Islet of Langerhans (tissue), 1 donor: ENCODE measurements around the gene PRKAR1A.
"Not testable (repeated sequence)": the region's sequence is repeated elsewhere in the genome, so short reads cannot be mapped to it uniquely, and the experiment has no call there.

Experiments used
- FAIRE-seq: peaks from one replicate; lab custom pipeline; 2011; peaks lifted over from hg19 to GRCh38; lab: Jason Lieb, UNC

The PRKAR1A gene

DNA sequence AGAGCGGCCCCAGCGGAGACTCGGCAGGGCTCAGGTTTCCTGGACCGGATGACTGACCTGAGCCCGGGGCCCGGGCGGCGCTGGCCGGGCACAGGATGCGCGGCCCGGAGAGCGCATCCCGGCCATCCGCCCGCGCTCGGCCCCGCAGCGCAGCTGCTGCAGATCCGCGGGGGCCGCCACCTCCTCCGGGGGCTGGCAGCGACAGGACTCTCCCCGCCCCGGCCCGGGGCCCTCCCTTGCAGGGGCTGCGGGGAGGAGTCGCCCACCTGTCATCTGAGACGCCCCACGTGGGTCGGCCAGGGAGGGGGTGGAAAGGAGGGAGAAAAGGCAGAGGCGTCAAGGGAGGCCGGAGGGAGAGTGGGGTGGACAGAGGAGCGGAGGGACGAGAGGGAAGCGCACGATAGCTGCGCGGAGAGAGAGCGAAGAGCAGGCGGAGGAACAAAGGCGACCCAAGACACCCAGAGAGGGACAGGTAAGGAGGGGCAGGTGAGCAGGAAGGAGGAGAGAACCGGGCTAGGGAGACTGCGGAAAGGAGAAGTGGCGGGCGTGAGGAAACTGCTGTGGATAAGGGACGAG, 471 bp upstream of the PRKAR1A start:
- FAIRE-seq: no peak

DNA sequence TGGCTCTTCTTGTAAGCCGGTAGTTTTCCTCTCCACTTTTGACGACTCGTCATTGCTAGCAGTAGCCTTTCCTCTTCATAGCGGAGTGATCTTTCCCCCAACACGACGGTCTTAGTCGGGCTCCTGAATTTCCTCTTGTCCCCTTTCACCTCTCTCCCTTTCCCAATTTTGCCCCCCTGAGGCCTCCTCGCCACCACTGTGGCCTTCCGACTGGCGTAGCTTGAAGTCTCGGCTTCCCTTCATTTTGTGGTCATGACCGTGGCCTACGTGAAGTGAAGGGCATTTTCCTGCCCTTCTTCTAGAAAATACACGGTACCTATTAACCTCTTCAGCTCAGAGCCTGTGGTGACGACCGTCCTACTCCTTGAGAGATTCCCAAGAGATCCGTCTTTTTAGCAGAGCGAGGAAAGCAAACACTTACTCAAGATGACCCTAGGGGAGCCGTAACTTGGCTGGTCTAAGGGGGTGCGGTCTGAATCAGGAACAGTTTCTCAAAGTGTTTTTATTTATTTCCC, 787 bp downstream of the PRKAR1A start:
- no peak for FAIRE-seq

DNA sequence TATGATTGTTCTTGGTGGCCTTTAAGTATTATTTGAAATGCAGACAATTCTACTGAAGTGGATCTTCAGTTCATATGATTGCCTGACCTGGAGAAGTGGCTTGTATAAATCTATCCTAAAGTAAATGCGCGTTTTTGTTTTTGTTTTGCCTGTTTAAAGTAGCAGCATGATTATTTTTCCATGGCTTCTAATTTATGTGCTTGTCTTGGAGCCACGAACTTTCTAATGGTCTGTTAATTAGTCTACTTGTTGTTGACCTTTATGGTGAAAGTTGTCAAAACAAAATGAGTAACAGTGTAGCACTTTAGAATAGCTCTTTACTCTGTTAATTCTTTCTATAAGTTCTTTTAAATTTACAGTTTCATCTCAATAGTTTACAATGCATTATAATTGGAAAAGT, 1.7 kb downstream of the PRKAR1A start:
- FAIRE-seq: no peak

DNA sequence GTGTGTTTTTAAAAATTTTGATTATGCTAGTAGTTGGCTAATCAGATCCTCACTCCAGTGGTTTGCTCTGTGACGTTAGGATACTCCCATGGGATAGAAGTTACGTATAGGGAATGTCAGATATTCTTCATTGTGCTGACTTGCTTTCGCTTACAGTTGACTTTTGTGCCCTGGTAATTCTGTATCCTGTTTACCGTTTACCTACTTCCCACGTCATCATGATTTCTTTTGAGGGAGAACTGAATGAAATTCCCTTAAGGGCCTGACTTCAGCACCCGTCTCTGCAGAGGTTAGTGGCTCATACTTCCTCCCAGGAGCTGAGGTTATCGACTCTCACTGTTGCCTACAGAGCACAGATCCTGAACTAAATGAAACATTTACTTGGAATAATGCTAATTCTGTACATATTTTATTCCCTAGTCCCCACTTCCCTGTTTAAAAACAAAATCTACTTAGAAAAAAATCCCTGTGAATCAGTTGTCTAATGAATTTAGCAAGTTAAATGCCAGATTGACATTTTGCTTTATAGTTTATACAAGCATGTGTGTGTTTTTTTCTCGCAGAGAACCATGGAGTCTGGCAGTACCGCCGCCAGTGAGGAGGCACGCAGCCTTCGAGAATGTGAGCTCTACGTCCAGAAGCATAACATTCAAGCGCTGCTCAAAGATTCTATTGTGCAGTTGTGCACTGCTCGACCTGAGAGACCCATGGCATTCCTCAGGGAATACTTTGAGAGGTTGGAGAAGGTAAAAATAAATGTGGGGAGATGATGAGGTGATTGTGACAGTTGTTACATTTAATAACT, 2.8 kb downstream of the PRKAR1A start:
- no peak for FAIRE-seq

DNA sequence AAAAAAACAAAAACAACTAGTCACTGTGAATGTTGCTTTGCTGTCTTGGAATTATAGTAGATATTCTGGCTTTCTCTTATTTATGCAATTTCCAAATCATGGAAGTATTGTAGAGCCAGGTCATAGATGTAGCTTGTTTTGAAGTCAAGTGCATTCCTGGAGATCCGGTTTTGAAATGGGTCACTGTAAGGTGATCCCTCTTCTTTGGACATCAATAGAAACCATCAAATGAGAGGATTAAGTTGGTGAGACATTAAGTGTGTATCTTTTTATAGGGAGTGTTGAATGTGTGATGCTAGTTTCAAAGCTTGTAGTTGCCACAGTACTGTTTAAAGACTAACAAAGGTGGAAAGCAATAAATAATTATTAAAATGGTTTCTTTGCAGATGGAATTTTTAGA, 4.5 kb downstream of the PRKAR1A start:
- no peak for FAIRE-seq

DNA sequence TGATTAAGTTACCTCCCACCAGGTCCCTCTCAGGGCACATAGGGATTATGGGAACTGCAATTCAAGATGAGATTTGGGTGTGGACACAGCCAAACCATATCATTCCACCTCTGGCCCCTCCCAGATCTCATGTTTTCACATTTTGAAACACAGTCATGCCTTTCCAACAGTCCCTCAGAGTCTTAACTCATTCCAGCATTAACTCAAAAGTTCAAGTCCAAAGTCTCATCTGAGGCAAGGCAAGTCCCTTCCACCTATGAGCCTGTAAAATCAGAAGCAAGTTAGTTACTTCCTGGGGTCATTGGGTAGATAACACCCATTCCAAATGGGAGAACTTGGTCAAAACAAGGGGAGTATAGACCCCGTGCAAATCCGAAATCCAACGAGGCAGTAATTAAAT, 5.4 kb downstream of the PRKAR1A start:
- not testable (repeated sequence) for FAIRE-seq

DNA sequence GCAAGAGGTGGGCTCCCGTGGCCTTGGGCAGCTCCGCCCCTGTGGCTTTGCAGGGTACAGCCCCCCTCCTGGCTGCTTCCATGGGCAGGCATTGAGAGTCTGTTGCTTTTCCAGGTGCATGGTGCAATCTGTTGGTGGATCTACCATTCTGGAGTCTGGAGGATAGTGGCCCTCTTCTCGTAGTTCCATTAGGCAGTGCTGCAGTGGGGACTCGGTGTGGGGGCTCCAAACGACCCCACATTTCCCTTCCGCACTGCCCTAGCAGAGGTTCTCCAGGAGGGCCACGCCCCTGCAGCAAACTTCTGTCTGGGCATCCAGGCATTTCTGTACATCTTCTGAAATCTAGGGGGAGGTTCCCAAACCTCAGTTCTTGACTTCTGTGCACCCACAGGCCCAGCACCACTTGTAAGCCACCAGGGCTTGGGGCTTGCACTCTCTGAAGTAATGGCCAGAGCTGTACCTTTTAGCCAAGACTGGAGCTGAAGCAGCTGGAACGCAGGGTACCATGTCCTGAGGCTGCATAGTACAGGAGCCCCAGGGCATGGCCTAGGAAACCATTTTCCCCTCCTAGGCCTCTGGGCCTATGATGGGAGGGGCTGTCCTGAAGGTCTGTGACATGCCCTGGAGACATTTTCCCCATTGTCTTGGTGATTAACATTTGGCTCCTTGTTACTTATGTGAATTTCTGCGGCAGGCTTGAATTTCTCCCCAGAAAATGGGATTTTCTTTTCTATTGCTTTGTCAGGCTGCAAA, 6.0 kb downstream of the PRKAR1A start:
- no peak for FAIRE-seq

DNA sequence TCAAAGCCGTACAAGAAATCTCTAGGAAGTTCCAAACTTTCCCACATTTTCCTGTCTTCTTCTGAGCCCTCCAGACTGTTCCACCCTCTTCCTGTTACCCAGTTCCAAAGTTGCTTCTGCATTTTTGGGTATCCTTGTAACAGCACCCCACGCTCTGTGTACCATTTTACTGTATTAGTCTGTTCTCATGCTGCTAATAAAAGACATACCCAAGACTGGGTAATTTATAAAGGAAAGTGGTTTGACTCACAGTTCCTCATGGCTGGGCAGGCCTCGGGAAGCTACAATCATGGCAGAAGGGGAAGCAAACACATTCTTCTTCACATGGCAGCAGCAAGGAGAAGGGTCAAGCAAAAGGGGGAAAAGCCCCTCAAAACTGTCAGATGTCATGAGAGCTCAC, 6.8 kb downstream of the PRKAR1A start:
- not testable (repeated sequence) for FAIRE-seq

DNA sequence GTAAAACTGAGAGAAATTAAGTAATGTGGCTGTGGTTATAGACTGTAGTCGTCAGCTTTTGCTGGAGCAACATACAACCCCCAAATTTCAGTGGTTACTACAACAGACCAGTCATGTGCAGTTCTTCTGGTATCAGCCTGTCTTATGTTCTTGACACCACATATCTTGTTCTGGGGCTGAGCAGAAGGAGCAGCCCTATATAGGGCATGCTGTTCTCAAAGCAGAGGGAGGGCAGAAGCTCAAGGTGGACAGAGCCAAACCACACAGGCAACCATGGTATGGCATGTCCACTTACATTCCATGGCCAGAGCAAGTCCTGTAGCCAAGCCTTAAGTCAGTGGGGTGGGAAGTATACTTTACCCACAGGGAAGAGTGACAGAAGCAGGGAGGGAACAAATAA, 7.7 kb downstream of the PRKAR1A start:
- no peak for FAIRE-seq

DNA sequence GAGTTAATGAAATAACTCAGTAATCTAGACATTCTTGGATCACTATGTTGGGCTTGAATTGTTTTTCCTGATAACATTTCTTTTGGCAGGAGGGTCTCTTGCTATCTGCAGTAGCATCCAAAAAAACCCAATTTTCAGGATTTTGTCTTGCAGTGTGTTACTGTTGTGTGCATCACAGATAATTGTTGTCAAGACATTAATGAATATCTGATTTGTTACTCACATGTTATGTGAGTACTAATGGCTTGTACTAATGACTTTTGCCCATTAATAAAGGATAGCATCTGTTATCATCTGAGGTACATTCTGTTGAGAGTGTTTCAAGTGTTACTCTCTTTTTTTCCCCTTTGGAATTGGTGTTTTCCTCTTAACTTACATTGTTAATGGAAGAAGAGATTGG, 10.0 kb downstream of the PRKAR1A start:
- no peak for FAIRE-seq

DNA sequence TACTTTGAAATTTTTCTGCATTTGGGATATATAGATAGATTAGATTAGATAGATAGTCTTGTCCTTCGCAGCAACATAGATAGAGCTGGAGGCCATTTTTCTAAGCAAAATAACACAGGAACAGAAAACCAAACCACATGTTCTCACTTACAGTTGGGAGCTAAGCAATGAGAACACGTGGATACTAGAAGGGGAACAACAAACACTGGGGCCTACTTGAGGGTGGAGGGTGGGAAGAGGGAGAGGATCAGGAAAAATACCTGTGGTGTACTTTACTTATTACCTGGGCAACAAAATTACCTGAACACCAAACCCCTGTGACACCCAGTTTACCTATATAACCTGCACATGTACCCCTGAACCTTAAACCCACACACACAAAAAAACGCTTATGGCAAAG, 14.3 kb downstream of the PRKAR1A start:
- FAIRE-seq: no peak

DNA sequence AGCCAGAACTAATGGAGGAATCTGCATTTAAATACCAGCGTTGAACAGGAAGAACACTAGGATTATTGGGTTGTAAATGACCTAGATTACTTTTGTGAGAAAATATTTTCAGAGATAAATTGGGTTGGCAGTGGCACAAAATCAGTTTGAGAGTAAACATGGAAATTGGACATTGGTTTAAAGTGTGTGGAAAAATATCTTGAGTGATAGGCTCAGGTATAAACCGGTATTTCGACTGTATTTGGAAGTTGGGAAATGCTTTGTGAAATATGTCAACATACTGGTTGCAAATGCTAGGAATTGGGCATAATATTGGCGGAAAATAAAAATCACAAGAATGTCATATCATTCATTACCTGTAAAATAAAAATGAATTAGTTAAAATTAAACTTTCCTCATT, 15.1 kb downstream of the PRKAR1A start:
- FAIRE-seq: no peak

DNA sequence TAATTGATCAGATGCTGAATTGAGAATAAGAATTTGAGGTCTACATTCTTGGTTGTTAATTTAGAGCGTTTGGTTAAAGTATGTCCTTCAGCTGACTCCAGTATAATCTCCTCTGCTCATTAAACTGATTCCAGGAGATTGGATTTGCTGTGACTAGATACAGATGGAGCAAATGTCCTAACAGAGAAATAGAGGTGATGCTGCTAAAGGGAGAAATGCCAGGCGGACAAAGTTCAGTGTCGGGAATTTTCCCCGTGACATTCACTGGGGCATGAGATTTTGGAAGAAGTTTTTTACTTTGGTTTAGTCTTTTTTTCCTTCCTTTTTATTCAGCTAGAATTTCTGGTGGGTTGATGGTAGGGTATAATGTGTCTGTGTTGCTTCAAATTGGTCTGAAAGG, 19.0 kb downstream of the PRKAR1A start:
- no peak for FAIRE-seq

DNA sequence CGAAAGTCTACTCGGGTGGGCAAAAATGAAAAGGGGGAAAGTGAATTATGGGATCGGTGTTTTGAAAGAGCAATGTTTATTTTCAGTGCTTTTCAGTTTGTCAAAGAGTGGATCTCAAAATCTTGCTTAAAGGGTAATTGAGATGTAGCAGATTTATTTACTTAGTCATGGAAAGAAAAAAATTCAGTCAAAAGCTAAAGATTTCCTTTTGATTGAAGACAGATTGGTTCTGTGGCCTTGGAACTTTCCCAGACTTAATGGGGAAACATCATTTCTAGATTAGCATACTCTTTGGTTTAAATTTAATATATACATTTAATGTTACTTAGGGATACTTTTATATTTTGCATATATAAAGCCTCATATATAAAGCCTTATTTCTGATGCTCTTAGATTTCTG, 20.6 kb downstream of the PRKAR1A start:
- no peak for FAIRE-seq

DNA sequence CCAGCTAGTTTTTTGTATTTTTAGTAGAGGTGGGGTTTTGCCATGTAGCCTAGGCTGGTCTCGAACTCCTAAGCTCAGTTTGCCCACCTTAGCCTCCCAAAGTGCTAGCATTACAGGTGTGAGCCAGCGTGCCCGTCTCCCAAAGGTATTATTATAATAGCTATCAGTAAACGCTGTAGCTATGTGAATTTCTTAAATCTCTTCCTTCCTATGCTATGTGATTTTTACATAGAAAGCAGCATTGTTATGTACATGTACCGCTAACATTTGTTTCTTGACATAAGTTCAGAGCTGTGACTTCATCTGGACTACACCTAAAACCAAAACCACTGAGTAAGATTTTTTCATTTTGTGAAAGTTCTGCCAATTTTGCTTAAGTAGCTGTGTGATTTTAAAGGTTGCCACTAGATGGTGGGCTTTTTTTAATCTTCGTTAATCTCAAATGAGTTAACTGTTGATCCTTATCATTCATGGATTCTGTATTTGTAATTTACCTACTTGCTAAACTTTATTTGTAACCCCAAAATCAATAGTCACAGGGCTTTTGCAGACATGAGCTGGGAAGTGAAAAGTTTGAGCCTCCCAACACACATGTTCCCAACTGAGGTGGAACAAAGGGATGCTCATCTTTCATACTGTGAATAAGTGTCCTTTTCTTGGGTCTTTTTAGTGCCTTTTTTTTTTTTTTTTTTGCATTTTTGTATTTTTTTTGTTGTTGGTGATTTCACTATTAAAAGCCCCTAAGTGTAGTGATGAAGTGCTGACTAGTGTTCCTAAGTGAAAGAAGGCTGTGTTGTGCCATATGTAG, 21.9 kb downstream of the PRKAR1A start:
- no peak for FAIRE-seq

DNA sequence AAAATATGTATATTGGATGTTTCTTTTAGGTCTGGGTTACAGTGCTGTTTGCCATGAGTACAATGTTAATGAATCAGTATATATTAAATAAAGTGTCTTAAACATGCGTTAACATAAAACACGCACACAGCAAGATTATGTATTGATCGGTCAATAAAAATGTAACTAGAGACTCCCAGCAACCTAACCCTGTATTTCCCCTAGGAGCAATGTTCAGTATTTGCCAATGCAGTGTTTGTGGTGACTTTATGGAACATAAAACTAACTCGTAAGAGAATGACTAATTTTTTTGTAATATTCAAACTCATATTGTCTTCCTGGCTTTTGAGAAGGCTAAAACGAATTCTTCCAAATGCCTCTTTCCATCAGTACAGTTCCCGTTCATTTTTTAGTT, 22.5 kb downstream of the PRKAR1A start:
- FAIRE-seq: no peak

DNA sequence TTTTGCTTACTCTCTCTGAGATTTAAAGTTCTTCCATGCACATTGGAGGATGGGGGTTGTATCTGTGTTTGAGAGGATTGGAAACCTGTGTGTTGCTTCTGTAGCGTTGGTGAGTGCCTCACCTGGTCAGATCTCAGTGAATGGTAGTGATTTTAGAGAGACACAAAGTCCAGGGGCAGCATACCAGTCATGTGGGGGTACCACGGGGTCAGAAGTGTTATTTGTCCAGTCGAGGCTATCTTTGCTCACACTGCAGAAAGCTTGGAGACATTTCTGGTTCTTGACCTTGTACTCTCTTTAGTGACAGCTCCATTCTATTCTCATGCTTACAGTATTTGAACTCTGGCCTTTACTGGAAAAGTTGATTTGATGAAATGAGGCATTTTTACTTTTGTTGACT, 23.7 kb downstream of the PRKAR1A start:
- FAIRE-seq: no peak

DNA sequence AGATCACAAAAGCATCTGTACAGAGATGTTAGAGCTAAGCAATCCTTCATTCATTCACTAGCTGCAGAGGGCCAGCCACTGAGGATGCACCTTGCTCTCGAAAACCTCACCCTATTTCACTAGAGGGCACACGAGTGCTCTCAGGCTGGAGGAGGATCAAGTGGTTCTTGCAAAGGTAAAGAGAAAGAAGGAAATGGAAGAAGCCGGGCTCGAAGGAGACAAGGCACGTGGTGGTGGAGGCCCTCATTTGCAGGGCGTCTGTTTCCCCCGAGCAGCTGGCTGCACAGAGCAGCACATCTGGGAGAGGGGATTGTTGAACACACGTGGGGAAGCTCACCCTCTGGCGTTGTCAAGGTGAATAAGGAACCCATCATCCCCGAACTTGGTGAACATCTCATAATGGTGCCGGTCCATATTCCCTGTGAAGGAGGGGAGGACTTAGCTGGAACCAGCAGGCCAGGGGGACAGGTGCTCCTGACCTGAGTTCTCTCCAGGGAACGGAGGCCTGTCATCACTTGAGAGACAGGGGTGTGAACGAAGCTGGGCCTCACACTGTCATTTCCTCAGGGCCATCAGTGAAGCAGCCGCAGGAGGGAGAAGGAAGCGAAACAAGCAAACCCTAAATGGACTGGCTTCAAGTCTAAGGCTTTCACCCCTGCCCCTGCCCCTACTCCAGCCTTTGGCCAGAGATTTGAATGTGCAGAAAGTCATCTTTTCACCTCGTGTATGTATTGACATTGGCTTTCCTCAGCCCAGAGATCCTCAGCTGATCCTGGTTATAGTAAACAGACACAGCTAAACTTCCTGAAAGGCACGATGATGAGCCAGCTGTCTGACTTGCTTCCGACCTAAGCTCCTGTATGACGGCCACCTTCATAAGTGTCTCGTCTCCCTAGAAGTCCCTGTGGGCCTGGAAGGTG, 27.6 kb downstream of the PRKAR1A start:
- no peak for FAIRE-seq

DNA sequence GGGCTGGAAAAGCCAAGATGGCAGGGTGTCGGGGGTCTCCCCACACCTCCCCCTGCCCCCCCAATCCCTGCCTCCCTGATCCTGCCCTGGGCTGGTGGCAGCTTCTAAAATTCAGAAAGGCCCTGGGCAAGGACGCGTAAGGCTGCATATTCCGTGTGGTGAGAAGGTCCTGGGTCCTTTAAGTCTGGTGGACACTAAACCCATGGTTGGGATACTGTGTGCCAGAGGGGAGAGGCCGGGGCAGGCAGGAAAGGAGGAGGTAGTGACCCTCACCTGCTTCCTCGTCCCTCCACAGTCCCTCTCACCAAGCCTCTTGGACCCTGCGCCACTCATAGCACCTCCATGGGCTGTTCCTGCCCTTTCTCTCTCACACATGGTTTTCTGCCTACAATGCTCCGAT, 28.8 kb downstream of the PRKAR1A start:
- no peak for FAIRE-seq

DNA sequence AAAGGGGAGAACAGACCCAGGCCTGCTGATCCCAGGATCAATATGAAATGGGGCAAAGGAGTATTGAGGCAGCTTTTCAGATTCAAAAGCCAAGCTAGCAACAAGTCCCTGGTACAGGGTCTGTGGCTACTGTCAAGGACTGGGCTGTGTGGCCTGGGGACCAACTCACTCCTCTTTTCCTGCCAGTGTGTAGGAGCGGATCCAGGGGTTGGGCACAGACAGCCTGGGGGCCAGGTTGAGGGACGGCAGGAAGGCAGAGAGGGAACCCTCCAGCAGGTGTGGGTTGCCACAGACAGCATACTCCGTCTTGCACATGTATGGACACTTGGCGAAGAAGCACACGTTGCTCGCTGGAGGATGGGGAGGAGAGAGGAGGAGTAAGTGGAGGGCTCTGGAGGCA, 29.6 kb downstream of the PRKAR1A start:
- no peak for FAIRE-seq

DNA sequence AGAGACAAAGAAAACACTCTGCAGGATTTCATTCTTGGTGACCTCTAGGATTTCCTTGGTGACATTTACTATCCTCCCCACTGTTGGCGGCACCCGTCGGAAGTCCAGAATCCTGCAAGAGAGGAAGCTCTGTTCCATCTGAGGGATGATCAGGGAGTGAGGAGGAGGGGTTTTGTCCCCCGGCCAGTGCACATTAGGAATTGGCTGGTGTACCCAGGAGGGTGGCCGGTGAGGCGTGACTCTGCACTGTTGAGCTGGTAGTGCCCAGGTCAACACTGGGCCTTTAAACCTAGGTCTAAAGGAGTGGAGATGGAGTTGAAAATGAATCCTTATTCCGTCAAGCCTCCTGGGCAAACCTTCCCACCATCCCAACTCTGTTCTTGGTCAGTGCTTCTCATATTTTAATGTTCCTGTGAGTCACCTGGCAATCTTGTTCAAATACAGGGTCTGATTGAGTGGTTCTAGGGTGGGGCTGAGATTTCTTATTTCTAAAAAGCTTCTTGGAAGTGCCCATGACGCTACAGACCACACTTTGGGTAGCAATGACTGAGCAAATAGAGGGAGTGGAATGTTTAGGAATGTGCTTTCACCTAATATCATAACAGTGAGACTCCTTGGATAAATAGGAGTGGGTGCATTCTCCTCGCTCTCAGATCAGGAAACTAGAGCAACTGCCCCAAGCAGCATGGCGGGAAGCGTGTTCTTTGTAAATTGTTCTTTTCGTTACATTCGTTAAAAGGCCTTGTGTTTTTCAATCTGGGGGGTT, 30.7 kb downstream of the PRKAR1A start:
- FAIRE-seq: no peak
